Activated CD8-positive, alpha-beta T cell treated with anti-CD3 and anti-CD28 coated beads for 36 hours (primary cell): ENCODE measurements around the gene CDH16. TPM values are rescaled to one million over a fixed set of nuclear protein-coding genes. Genes with fewer than 3 reads are reported as not detected.

Source experiments
- ATAC-seq: fragments of 200-7000 bp; cut with Tn5 transposase; one replicate; pipeline ENCODE4 v1.10.0; 2021; ENCODE audit warnings: mild to moderate bottlenecking, moderate library complexity
- CTCF ChIA-PET: fragments of 350-600 bp; sonication (Branson Sonifier 250); formaldehyde crosslinking; loops from one replicate; lab custom pipeline; 2021; ENCODE audit warnings: antibody characterized with exemption; lab: Charles Lee
- POLR2A ChIA-PET: fragments of 350-600 bp; sonication (Branson Sonifier 250); formaldehyde crosslinking; loops from one replicate; lab custom pipeline; 2021; ENCODE audit warnings: antibody characterized with exemption; lab: Charles Lee
- DNase-seq: peaks from one replicate; pipeline ENCODE4 v3.0.0-alpha.2; 2020
- H3K27ac Mint-ChIP-seq: one replicate; pipeline ENCODE4 v1.8.0; 2021; ENCODE audit warnings: mild to moderate bottlenecking, mixed read lengths
- H3K27me3 Mint-ChIP-seq: one replicate; pipeline ENCODE4 v1.8.0; 2021; ENCODE audit warnings: mixed read lengths
- H3K36me3 Mint-ChIP-seq: one replicate; pipeline ENCODE4 v1.8.0; 2021; ENCODE audit warnings: low read depth, mixed read lengths
- H3K4me1 Mint-ChIP-seq: one replicate; pipeline ENCODE4 v1.8.0; 2021; ENCODE audit warnings: low read depth, mixed read lengths
- H3K4me3 Mint-ChIP-seq: one replicate; pipeline ENCODE4 v1.8.0; 2021; ENCODE audit warnings: mild to moderate bottlenecking, moderate library complexity, mixed read lengths
- H3K9me3 Mint-ChIP-seq: one replicate; pipeline ENCODE4 v1.8.0; 2021; ENCODE audit warnings: mixed read lengths
- intact Hi-C: fragments of 100-400 bp; cut with micrococcal nuclease; formaldehyde crosslinking; loops from one replicate; pipeline ENCODE4 v1.10.0; 2022
- total RNA-seq, 2 experiments: library from RNA; stranded (reverse); gene quantifications; one replicate each; pipeline ENCODE4 v1.2.3, GENCODE V29; 2021
- TF ChIP-seq, protein P1 (sequence below): fragments of 200-600 bp; IDR thresholded peaks from one replicate; pipeline ENCODE4 v1.8.0; 2022; ENCODE audit warnings: antibody characterized with exemption, mild to moderate bottlenecking

The CDH16 gene
- total RNA-seq, 2 experiments from 2014 or later = not detected

DNA sequence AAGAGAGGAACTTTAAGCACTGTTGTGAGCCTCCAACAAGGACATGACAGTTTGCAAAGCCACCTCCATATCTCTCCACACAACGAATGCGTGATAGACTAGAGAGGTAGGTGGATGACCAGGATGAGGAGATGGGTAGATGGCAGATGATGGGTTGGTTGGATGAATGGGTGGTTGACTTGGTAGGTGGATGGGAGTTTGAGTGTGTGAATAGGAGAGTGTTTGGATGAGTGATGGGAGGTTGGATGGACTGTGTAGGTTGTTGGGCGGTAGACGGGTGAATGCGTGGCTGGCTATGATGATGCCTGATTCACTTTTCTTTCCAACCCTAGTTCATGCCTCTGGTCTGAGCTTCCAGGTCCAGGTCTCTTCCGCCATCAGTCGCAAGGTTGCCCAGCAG, 4.1 kb downstream of the CDH16 start:
- H3K36me3 Mint-ChIP-seq = no peaks in the 10 kb centered on the region
- intact Hi-C loops = no loop called here
- no peak overlapping the region for H3K27ac Mint-ChIP-seq
- ChIA-PET POLR2A (no interaction called here), CTCF (no interaction called here)
- H3K27me3 Mint-ChIP-seq = no peaks in the 10 kb centered on the region
- H3K4me1 Mint-ChIP-seq = peaks cover 2% of the 10 kb centered on the region
- no peaks in the 10 kb centered on the region for H3K9me3 Mint-ChIP-seq
- no peak for ATAC-seq
- no peak for DNase-seq
- TF ChIP-seq, protein P1, sequence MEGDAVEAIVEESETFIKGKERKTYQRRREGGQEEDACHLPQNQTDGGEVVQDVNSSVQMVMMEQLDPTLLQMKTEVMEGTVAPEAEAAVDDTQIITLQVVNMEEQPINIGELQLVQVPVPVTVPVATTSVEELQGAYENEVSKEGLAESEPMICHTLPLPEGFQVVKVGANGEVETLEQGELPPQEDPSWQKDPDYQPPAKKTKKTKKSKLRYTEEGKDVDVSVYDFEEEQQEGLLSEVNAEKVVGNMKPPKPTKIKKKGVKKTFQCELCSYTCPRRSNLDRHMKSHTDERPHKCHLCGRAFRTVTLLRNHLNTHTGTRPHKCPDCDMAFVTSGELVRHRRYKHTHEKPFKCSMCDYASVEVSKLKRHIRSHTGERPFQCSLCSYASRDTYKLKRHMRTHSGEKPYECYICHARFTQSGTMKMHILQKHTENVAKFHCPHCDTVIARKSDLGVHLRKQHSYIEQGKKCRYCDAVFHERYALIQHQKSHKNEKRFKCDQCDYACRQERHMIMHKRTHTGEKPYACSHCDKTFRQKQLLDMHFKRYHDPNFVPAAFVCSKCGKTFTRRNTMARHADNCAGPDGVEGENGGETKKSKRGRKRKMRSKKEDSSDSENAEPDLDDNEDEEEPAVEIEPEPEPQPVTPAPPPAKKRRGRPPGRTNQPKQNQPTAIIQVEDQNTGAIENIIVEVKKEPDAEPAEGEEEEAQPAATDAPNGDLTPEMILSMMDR = no peak
- H3K4me3 Mint-ChIP-seq = no peak overlapping the region

DNA sequence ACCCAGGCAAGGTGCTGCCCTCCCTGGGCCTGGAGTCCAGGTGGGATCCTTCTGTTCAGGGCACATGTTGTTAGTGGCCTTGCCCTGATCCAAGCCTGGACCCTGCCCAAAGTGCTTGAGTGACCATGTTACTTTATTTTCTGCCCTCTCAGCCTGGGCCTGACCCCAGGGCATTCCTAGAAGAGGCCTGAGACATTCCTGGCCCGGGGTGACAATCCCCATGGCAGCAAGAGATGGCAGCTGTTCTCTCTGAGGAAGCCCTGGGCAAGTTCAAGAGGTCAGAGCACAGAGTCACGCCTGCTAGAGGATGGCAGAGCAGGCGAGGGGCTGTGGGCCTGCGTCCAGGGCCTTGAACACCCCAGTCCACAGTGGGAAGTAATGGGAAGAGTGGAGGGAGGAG, 5.0 kb downstream of the CDH16 start:
- Mint-ChIP-seq H3K4me3 (no peak overlapping the region), H3K36me3 (no peaks in the 10 kb centered on the region), H3K27me3 (no peaks in the 10 kb centered on the region), H3K4me1 (peaks cover 2% of the 10 kb centered on the region), H3K27ac (no peak overlapping the region), H3K9me3 (no peaks in the 10 kb centered on the region)
- DNase-seq (no peak), ATAC-seq (no peak)
- TF ChIP-seq, protein P1 = no peak
- CTCF ChIA-PET = no interaction called here
- POLR2A ChIA-PET = no interaction called here
- intact Hi-C loops = no loop called here

DNA sequence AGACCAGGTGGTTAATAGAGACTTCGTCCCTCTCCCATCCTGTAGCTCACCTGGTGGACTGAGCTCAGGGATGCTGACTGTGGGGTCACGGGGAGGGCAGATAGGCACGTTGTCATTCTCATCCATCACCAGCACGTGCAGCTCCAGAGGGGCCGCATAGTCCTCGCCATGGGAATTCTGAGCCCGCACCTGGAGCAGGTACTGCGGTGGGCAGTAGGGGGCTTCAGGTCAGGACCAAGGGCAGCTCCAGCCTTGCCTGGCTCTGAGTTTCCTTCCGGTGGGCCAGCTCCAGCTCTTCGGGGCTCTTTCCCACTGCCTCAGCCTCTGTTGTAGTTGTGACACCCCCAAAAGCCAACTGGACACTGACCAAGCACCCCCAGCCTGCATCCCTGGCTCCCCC, 5.6 kb downstream of the CDH16 start:
- intact Hi-C loops = no loop called here
- TF ChIP-seq, protein P1 = no peak
- no peaks in the 10 kb centered on the region for H3K27me3 Mint-ChIP-seq
- no peak overlapping the region for H3K4me3 Mint-ChIP-seq
- ChIA-PET CTCF (interaction anchor here (0.7 kb wide), 1 partner anchor 239 kb away, joined by 3 read pairs; no protein-coding TSS in a partner anchor), POLR2A (interaction anchor here (1.0 kb wide), 1 partner anchor 12 kb away, joined by 3 read pairs; the partner anchor contains the start of gene RRAD)
- DNase-seq (no peak), ATAC-seq (no peak)
- H3K4me1 Mint-ChIP-seq = peaks cover 2% of the 10 kb centered on the region
- no peaks in the 10 kb centered on the region for H3K36me3 Mint-ChIP-seq
- no peak overlapping the region for H3K27ac Mint-ChIP-seq
- H3K9me3 Mint-ChIP-seq = no peaks in the 10 kb centered on the region

DNA sequence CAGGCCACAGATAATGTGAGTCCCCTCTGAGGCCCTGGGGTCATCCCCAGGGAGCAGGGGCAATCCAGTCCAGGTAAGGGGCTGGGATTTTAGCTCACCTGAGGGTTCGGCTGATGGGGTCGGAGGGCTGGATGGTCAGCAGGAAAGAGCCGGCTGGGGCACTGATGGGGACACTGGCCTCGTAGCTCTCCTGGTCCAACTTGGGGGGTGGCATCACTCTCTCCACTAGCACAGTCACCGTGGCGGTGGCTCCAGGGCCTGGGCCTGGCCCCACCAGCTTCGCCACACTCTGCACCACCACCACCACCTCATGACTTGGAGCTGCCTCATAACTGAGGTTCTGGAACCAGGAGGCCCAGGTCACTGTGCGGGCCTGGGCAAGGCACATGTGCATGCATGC, 6.9 kb downstream of the CDH16 start:
- ATAC-seq (no peak), DNase-seq (no peak)
- TF ChIP-seq, protein P1 = no peak
- H3K27ac Mint-ChIP-seq = no peak overlapping the region
- H3K36me3 Mint-ChIP-seq = no peaks in the 10 kb centered on the region
- H3K27me3 Mint-ChIP-seq = no peaks in the 10 kb centered on the region
- H3K4me3 Mint-ChIP-seq = no peak overlapping the region
- ChIA-PET POLR2A (interaction anchor here (1.0 kb wide), 1 partner anchor 23 kb away, joined by 3 read pairs; the partner anchor contains the start of gene CIAO2B), CTCF (interaction anchor here (1.0 kb wide), 2 partner anchors 16 to 17 kb away, joined by 3 read pairs; no protein-coding TSS in a partner anchor)
- H3K4me1 Mint-ChIP-seq = peaks cover 2% of the 10 kb centered on the region
- no peaks in the 10 kb centered on the region for H3K9me3 Mint-ChIP-seq
- intact Hi-C loops = no loop called here

DNA sequence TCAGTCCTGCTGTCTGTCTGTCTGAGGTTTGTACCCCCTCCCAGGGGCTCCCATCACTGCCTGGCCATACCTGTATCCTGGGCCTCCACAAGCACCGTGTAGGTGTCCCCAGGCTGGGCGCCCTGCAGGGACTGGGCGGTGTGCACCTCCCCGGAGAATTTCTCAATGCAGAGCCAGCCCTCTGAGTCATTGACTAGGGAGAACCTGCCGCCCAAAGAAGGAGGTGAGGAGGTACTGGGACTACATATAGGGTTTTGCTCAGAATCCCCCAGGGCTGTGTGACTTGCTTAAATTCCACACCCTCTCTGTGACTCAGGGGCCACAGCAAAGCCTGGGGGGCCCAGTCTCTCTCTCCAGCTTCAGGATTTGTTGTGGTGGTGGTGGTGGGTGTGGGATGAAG, 7.6 kb downstream of the CDH16 start:
- DNase-seq (no peak), ATAC-seq (peak; percentile 45)
- H3K4me3 Mint-ChIP-seq = no peak overlapping the region
- intact Hi-C loops = no loop called here
- peaks cover 6% of the 10 kb centered on the region for H3K4me1 Mint-ChIP-seq
- H3K27ac Mint-ChIP-seq = no peak overlapping the region
- ChIA-PET POLR2A (interaction anchor here (1.5 kb wide), 1 partner anchor 18 kb away, joined by 3 read pairs; no protein-coding TSS in a partner anchor), CTCF (interaction anchor here (1.0 to 1.2 kb wide), 3 partner anchors 16 to 117 kb away, joined by 3 read pairs; no protein-coding TSS in a partner anchor)
- TF ChIP-seq, protein P1 = no peak
- no peaks in the 10 kb centered on the region for H3K9me3 Mint-ChIP-seq
- H3K36me3 Mint-ChIP-seq = no peaks in the 10 kb centered on the region
- H3K27me3 Mint-ChIP-seq = no peaks in the 10 kb centered on the region
